Kidney (tissue), 14 donors: ENCODE measurements around the gene MRPL1. TPM values are rescaled to one million over a fixed set of nuclear protein-coding genes. Genes with fewer than 3 reads are reported as not detected.

Source experiments
- DNase-seq, 5 donors: peaks; one replicate each; pipeline ENCODE4 v3.0.0-alpha.2; 2013 to 2020
- FAIRE-seq: peaks from 2 replicates; lab custom pipeline; 2012; peaks lifted over from hg19 to GRCh38; lab: Jason Lieb, UNC
- H3K27ac ChIP-seq, 2 donors: one replicate each; pipeline ENCODE4 v1.7.0; 2013; ENCODE audit warnings: low read depth in 2 of 2, low read length in 2 of 2, inconsistent platforms in 1 of 2
- H3K27me3 ChIP-seq: one replicate; pipeline ENCODE4 v1.7.1; 2013; ENCODE audit warnings: low read length, inconsistent platforms; ENCODE audit not compliant: control insufficient read depth, insufficient read depth
- H3K36me3 ChIP-seq, 3 donors: one replicate each; pipeline versions ENCODE4 v1.7.0 to v1.7.1; 2013; ENCODE audit warnings: low read length in 3 of 3, control low read depth in 1 of 3, inconsistent platforms in 1 of 3; ENCODE audit not compliant: insufficient read depth in 3 of 3, control insufficient read depth in 2 of 3
- H3K4me1 ChIP-seq, 3 donors: one replicate each; pipeline versions ENCODE4 v1.7.0 to v1.7.1; 2013; ENCODE audit warnings: low read length in 3 of 3, inconsistent platforms in 1 of 3, low read depth in 1 of 3; ENCODE audit not compliant: control insufficient read depth in 2 of 3, insufficient read depth in 2 of 3
- H3K4me3 ChIP-seq, 3 donors: one replicate each; pipeline versions ENCODE4 v1.7.0 to v1.8.1; 2013; ENCODE audit warnings: low read length in 3 of 3, control low read depth in 1 of 3, inconsistent platforms in 1 of 3
- H3K9ac ChIP-seq, 3 donors: one replicate each; pipeline versions ENCODE4 v1.7.0 to v1.7.1; 2013; ENCODE audit warnings: low read length in 3 of 3, control low read depth in 1 of 3, inconsistent platforms in 1 of 3
- H3K9me3 ChIP-seq, 3 donors: one replicate each; pipeline versions ENCODE4 v1.7.0 to v1.7.1; 2013; ENCODE audit warnings: low read length in 3 of 3, control low read depth in 1 of 3, inconsistent platforms in 1 of 3; ENCODE audit not compliant: control insufficient read depth in 2 of 3, insufficient read depth in 1 of 3
- intact Hi-C: fragments of 100-400 bp; cut with DNase I; formaldehyde crosslinking; loops from one replicate; pipeline ENCODE4 v1.11.1; 2022
- polyA plus RNA-seq: library from polyadenylated mRNA; stranded (reverse); fragments of 350-450 nt; fragmentation: Illumina TruSeq; extraction: RNeasy Lipid Tissue Mini Kit (QIAGEN cat#74804); gene quantifications from one replicate; pipeline ENCODE4 v1.2.3, GENCODE V29; 2014; ENCODE audit warnings: low read depth, low replicate concordance; ENCODE audit not compliant: insufficient read depth
- total RNA-seq: library from RNA; stranded (reverse); fragmentation: NEBNext Ultra II Directional; extraction: Animal tissue kit (Norgen Biotek cat#: 25700); gene quantifications from one replicate; pipeline ENCODE4 v1.2.1, GENCODE V29; 2021
- TF ChIP-seq, protein P1 (sequence below): IDR thresholded peaks from 3 replicates; pipeline ENCODE4 v1.5.1; 2012; ENCODE audit warnings: mild to moderate bottlenecking, moderate library complexity, borderline replicate concordance; ENCODE audit not compliant: insufficient read depth; ENCODE audit errors: extremely low read depth
- donor health status: control.
- donor health status: control.
- donor health status: control.
- donor health status: control.
- donor health status: control.
- donor health status: DM: yes; HTN: yes; CAD: no.
- donor health status: Normal renal cell carcinoma (clear cell type).

The MRPL1 gene
- total and polyA plus RNA-seq, 2 donors from 2014 or later, result 29.8 to 61.0 TPM

DNA sequence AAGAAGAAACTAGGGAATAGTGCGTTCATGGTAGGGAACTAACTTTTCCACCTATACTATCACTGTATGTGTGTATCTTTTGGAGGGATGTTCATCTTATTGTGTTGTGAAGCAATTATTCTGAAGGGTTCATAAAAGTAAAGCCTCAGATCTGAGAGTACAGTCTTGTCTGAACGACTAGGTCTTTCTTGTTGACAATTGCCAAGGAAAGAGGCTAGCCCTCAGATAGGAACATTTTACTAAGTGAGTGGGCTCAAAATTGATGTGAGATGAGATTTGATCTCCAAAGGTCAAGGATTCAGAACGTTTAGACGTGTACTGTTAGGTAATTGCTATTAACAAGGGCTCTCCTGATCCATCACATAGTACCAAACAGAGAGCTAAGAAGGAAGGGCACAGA, 28.2 kb upstream of the MRPL1 start:
- H3K4me3 ChIP-seq, result no peak overlapping the region
- H3K27ac ChIP-seq, result no peak overlapping the region
- H3K27me3 ChIP-seq, result no peaks in the 10 kb centered on the region
- H3K9me3 ChIP-seq, result no peaks in the 10 kb centered on the region
- TF ChIP-seq, protein P1, sequence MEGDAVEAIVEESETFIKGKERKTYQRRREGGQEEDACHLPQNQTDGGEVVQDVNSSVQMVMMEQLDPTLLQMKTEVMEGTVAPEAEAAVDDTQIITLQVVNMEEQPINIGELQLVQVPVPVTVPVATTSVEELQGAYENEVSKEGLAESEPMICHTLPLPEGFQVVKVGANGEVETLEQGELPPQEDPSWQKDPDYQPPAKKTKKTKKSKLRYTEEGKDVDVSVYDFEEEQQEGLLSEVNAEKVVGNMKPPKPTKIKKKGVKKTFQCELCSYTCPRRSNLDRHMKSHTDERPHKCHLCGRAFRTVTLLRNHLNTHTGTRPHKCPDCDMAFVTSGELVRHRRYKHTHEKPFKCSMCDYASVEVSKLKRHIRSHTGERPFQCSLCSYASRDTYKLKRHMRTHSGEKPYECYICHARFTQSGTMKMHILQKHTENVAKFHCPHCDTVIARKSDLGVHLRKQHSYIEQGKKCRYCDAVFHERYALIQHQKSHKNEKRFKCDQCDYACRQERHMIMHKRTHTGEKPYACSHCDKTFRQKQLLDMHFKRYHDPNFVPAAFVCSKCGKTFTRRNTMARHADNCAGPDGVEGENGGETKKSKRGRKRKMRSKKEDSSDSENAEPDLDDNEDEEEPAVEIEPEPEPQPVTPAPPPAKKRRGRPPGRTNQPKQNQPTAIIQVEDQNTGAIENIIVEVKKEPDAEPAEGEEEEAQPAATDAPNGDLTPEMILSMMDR, result no peak
- no peaks in the 10 kb centered on the region for H3K36me3 ChIP-seq
- intact Hi-C loops, result no loop called here
- DNase-seq (no peak), FAIRE-seq (no peak)
- no peak overlapping the region for H3K9ac ChIP-seq
- H3K4me1 ChIP-seq, result no peaks in the 10 kb centered on the region

DNA sequence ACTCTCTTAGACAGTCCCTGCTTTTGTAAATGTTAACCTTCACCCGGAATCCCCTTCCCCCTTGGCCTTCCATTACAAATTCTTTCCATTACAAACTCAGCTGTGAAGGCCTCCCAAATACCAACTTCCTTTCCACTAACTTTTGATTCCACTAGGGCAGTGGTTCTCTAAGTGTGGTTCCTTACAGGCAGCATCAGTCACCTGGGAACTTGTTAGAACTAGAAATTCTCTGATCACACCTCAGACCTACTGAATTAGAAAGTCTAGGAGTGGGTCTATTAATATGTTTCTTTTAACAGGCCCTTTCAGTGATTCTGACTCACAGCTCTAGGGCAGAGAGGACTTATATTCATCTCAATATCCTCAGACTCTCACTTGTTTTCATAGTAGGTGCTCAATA, 19.0 kb upstream of the MRPL1 start:
- H3K9ac ChIP-seq, result no peak overlapping the region
- H3K9me3 ChIP-seq, result no peaks in the 10 kb centered on the region
- no peak overlapping the region for H3K4me3 ChIP-seq
- DNase-seq (no peak), FAIRE-seq (no peak)
- no peaks in the 10 kb centered on the region for H3K36me3 ChIP-seq
- H3K27me3 ChIP-seq, result no peaks in the 10 kb centered on the region
- peak overlapping the region in 1 of 2 donors; percentile 22 for H3K27ac ChIP-seq
- intact Hi-C loops, result no loop called here
- TF ChIP-seq, protein P1, result no peak
- H3K4me1 ChIP-seq, result no peaks in the 10 kb centered on the region

DNA sequence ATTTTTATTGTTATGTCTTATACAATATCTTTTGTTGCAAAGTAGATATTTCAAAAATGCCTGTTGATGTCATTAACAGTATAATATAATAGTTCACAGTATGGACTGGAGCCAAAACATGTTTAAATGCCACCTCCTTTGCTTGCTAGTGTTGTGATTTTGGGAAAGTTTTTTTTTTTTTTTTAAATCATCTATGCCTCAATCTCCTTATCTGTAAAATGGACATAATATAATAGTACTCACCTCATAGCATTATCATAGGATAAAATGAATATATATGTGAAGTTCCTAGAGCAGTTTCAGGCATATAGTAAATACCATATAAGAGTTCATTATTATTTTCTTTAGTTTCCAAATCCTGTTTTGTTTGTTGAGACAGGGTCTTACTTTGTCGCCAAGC, 18.3 kb upstream of the MRPL1 start:
- DNase-seq (no peak), FAIRE-seq (no peak)
- H3K4me1 ChIP-seq, result no peaks in the 10 kb centered on the region
- TF ChIP-seq, protein P1, result no peak
- no peaks in the 10 kb centered on the region for H3K9me3 ChIP-seq
- H3K36me3 ChIP-seq, result no peaks in the 10 kb centered on the region
- no peaks in the 10 kb centered on the region for H3K27me3 ChIP-seq
- intact Hi-C loops, result no loop called here
- no peak overlapping the region for H3K27ac ChIP-seq
- no peak overlapping the region for H3K4me3 ChIP-seq
- H3K9ac ChIP-seq, result no peak overlapping the region

DNA sequence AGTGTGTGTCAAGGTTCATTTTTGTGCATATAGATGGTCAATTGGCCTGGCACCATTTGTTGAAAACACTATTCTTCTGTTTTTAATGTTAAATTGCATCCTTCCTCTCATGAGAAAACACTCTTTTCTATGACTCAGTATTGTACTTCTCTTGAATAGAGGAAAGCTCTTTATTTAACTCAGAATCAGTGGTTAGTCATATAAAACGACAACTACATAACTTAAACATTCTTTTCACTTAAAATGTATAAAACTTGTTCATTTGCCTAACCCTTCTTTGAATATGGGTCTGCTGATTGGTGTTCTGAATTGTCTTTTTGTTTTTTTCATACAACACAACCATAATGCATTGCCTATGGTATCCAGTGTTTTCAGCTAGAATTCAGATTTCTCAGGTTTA, 17.2 kb upstream of the MRPL1 start:
- TF ChIP-seq, protein P1, result no peak
- FAIRE-seq, result no peak

More for the DNA sequence above, 17.2 kb upstream of the MRPL1 start:
- intact Hi-C loops, result no loop called here
- Histone ChIP-seq H3K27ac (no peak overlapping the region), H3K27me3 (no peaks in the 10 kb centered on the region), H3K4me3 (no peak overlapping the region), H3K36me3 (no peaks in the 10 kb centered on the region), H3K9me3 (no peaks in the 10 kb centered on the region), H3K9ac (no peak overlapping the region), H3K4me1 (no peaks in the 10 kb centered on the region)
- no peak for DNase-seq
